ENCODE data around the gene ZYX. TPM values are rescaled to one million over a fixed set of nuclear protein-coding genes. Genes with fewer than 3 reads are reported as not detected.

The ZYX gene
- total RNA-seq, 1 donor from 2014 or later = 86.2 TPM

DNA sequence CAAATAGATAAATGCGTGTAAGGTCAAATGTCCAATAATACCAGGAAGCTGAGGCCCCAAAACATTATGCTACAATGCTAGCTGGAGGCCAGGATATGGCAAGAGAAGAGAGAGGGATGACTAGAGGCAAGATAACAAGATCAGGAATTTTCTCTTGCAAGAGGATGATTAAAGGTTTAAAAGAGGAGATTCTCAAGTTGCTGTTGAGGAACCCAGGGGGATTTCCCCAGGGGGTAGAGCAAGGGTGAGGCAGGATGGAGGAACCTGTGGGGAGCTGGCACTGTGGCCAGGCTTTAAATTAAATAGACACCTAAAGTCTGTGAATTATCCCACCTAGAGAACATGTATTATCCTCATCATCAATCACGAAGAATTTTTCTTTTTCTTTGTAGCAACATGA, 58.7 kb downstream of the ZYX start:
- Histone ChIP-seq H3K36me3 (no peaks in the 10 kb centered on the region), H3K9me3 (no peaks in the 10 kb centered on the region), H3K4me3 (no peak overlapping the region), H3K27me3 (no peaks in the 10 kb centered on the region), H3K4me1 (no peaks in the 10 kb centered on the region), H3K27ac (no peak overlapping the region)
- TF ChIP-seq CTCF (IDR thresholded peaks at IDR 0.05) (no peak), POLR2A (IDR thresholded peaks at IDR 0.05) (no peak), POLR2AphosphoS5 (IDR thresholded peaks at IDR 0.05; ENCODE audit: insufficient read depth in 1 of 2, low read depth in 1 of 2) (no peak)
- peak in 1 of 2 donors; percentile 2 for DNase-seq (ENCODE audit: extremely low spot score in 2 of 2)
- intact Hi-C loops (cut with DNase I) = no loop called here

Small RNA genes lying within 50 kb of the gene (microRNA-seq; reads per million reads assigned to microRNA genes)
- gene MIR6892 (ENCODE audit: borderline number of aligned reads, borderline replicate concordance) = not detected

Small RNA genes lying within 50 kb of the gene (small RNA-seq; reads per million reads assigned to genes)
- gene MIR6892 = not detected

Other genes starting within 250 kb of the ZYX start
- gene PIP, start 249.3 kb upstream of the ZYX start, total RNA-seq = 2.5 TPM
- not detected for gene TAS2R39, start 197.9 kb upstream of the ZYX start, total RNA-seq
- not detected for gene TAS2R40, start 159.3 kb upstream of the ZYX start, total RNA-seq
- 127 TPM for gene GSTK1, start 117.9 kb upstream of the ZYX start, total RNA-seq
- not detected for gene TMEM139, start 96.4 kb upstream of the ZYX start, total RNA-seq
- gene CASP2, start 93.0 kb upstream of the ZYX start, total RNA-seq = 24.8 TPM
- gene CLCN1, start 65.2 kb upstream of the ZYX start, total RNA-seq = not detected
- 1.5 TPM for gene FAM131B, start 18.6 kb upstream of the ZYX start, total RNA-seq
- 51.3 TPM for gene EPHA1, start 27.5 kb downstream of the ZYX start, total RNA-seq
- gene TAS2R60, start 62.1 kb downstream of the ZYX start, total RNA-seq = not detected
- not detected for gene TAS2R41, start 96.5 kb downstream of the ZYX start, total RNA-seq
- not detected for gene CTAGE15, start 190.5 kb downstream of the ZYX start, total RNA-seq
- 9.1 TPM for gene TCAF2, start 239.6 kb downstream of the ZYX start, total RNA-seq

All from vagina (tissue), 2 donors.